ENCODE measurements around the gene SCAI. TPM values are rescaled to one million over a fixed set of nuclear protein-coding genes. Genes with fewer than 3 reads are reported as not detected.
A peak's percentile ranks its signal among the peaks of the same experiment; 100 is the strongest.
"Not testable (repeated sequence)": the region's sequence is repeated elsewhere in the genome, so short reads cannot be mapped to it uniquely, and the experiment has no call there.

Gene SCAI
- total RNA-seq, 1 donor from 2014 or later: 3.8 TPM

GRCh38 chr9:124968238-124968637, 175.1 kb downstream of the SCAI start:
- DNase-seq: no peak
- intact Hi-C loops (cut with micrococcal nuclease): no loop called here
- no peak for ATAC-seq

- ATAC-seq; intact Hi-C loops (cut with micrococcal nuclease); DNase-seq: not testable (repeated sequence)
Measured at GRCh38 chr9:124965775-124966568, 177.4 kb downstream of the SCAI start.

GRCh38 chr9:124964604-124965003, 178.7 kb downstream of the SCAI start:
- no peak for ATAC-seq
- DNase-seq: no peak
- intact Hi-C loops (cut with micrococcal nuclease): no loop called here

GRCh38 chr9:124964056-124964455, 179.3 kb downstream of the SCAI start:
- ATAC-seq (no peak), DNase-seq (no peak)
- intact Hi-C loops (cut with micrococcal nuclease): no loop called here

- ATAC-seq (no peak), DNase-seq (no peak)
- intact Hi-C loops (cut with micrococcal nuclease): no loop called here
Measured at GRCh38 chr9:124960409-124960752, 182.9 kb downstream of the SCAI start.

- intact Hi-C loops (cut with micrococcal nuclease); ATAC-seq; DNase-seq: not testable (repeated sequence)
Measured at GRCh38 chr9:124959671-124960408, 183.5 kb downstream of the SCAI start.

GRCh38 chr9:124954255-124954654, 189.1 kb downstream of the SCAI start:
- intact Hi-C loops (cut with micrococcal nuclease): no loop called here
- DNase-seq: no peak
- no peak for ATAC-seq

GRCh38 chr9:124950050-124950718, 193.1 kb downstream of the SCAI start:
- DNase-seq (no peak), ATAC-seq (no peak)
- intact Hi-C loops (cut with micrococcal nuclease): no loop called here

GRCh38 chr9:124949387-124949786, 193.9 kb downstream of the SCAI start:
- DNase-seq (no peak), ATAC-seq (no peak)
- intact Hi-C loops (cut with micrococcal nuclease): no loop called here

GRCh38 chr9:124947727-124948391, 195.5 kb downstream of the SCAI start:
- ATAC-seq (no peak), DNase-seq (no peak)
- intact Hi-C loops (cut with micrococcal nuclease): no loop called here

GRCh38 chr9:124946167-124946566, 197.2 kb downstream of the SCAI start:
- no peak for ATAC-seq
- no peak for DNase-seq
- intact Hi-C loops (cut with micrococcal nuclease): no loop called here

GRCh38 chr9:124941679-124942561, 201.4 kb downstream of the SCAI start:
- intact Hi-C loops (cut with micrococcal nuclease): no loop called here
- peak; percentile 66 for DNase-seq
- ATAC-seq: peak; percentile 32

GRCh38 chr9:124940894-124941678, 202.2 kb downstream of the SCAI start, which contains the start of gene GOLGA1:
Gene GOLGA1, minus strand, starts transcription at chr9:124941083. Its CDS starts 2,372 bp downstream, at chr9:124938711.
- peak; percentile 99 for ATAC-seq
- peak; percentile 98 for DNase-seq
- intact Hi-C loops (cut with micrococcal nuclease): no loop called here

- DNase-seq: no peak
- intact Hi-C loops (cut with micrococcal nuclease): no loop called here
- no peak for ATAC-seq
Measured at GRCh38 chr9:124940521-124940893, 202.8 kb downstream of the SCAI start.

GRCh38 chr9:124939944-124940343, 203.4 kb downstream of the SCAI start:
- DNase-seq (no peak), ATAC-seq (no peak)
- intact Hi-C loops (cut with micrococcal nuclease): no loop called here

- ATAC-seq (no peak), DNase-seq (no peak)
- intact Hi-C loops (cut with micrococcal nuclease): no loop called here
Measured at GRCh38 chr9:124934290-124934689, 209.0 kb downstream of the SCAI start.

GRCh38 chr9:124932333-124932732, 211.0 kb downstream of the SCAI start:
- no peak for DNase-seq
- ATAC-seq: no peak
- intact Hi-C loops (cut with micrococcal nuclease): no loop called here

- ATAC-seq: no peak
- intact Hi-C loops (cut with micrococcal nuclease): no loop called here
Measured at GRCh38 chr9:124929464-124929863, 213.9 kb downstream of the SCAI start.

More at GRCh38 chr9:124929464-124929863, 213.9 kb downstream of the SCAI start:
- DNase-seq: no peak
